ENCODE results near the gene RRAD.

The RRAD gene

DNA sequence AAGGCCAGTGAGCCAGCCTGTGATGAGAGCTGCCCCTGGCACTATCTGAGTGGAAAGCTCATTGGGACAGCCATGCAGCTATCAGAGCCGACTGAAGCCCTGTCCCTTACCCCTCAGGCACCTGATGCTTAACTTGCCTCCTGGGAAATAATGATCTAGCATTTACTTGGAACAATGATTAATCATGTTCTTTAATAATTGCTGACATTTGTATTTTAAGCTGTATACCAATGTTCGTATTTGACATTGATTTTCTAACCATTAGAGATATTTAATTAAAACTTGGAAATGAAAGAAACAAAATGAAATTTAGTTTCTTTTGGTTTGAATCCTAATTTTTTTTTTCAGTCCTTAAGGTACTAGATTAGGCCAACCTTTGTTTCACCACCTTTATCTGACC lies 34.5 kb downstream of the RRAD start:
- H3K27me3 ChIP-seq (ENCODE audit: control insufficient read depth, low read length): no peaks in the 10 kb centered on the region
- no peak overlapping the region for H3K4me2 ChIP-seq (ENCODE audit: low read length)
- H3K9me2 ChIP-seq (replicated peaks; ENCODE audit: control insufficient read depth, low read length): no peaks in the 10 kb centered on the region
- H3F3A ChIP-seq (ENCODE audit: control insufficient read depth, insufficient read depth): 0 out of 2 replicates have a peak, but pooled peaks cover 2% of the 10 kb centered on the region
- H3K4me1 ChIP-seq (ENCODE audit: control insufficient read depth, low read length): 0 out of 2 replicates have a peak, but pooled peaks cover 4% of the 10 kb centered on the region
- H4K20me1 ChIP-seq (ENCODE audit: control insufficient read depth, insufficient read depth, low read depth, low read length): no peaks in the 10 kb centered on the region; the same call in 1 of the 2 replicates
- H3K27ac ChIP-seq (ENCODE audit: low read depth, low read length): no peak overlapping the region
- H3K36me3 ChIP-seq (ENCODE audit: control insufficient read depth, low read length): peaks cover 14% of the 10 kb centered on the region
- no peaks in the 10 kb centered on the region for H3K9me3 ChIP-seq (ENCODE audit: control insufficient read depth, insufficient read depth, low read length)
- no peak overlapping the region for H3K4me3 ChIP-seq (ENCODE audit: low read length)
- TF ChIP-seq, protein P1, sequence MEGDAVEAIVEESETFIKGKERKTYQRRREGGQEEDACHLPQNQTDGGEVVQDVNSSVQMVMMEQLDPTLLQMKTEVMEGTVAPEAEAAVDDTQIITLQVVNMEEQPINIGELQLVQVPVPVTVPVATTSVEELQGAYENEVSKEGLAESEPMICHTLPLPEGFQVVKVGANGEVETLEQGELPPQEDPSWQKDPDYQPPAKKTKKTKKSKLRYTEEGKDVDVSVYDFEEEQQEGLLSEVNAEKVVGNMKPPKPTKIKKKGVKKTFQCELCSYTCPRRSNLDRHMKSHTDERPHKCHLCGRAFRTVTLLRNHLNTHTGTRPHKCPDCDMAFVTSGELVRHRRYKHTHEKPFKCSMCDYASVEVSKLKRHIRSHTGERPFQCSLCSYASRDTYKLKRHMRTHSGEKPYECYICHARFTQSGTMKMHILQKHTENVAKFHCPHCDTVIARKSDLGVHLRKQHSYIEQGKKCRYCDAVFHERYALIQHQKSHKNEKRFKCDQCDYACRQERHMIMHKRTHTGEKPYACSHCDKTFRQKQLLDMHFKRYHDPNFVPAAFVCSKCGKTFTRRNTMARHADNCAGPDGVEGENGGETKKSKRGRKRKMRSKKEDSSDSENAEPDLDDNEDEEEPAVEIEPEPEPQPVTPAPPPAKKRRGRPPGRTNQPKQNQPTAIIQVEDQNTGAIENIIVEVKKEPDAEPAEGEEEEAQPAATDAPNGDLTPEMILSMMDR (IDR thresholded peaks at IDR 0.05; ENCODE audit: low read depth, low read length, poor library complexity, severe bottlenecking): no peak
- peaks cover 3% of the 10 kb centered on the region; the same call in 1 of the 2 replicates for H3K79me2 ChIP-seq (ENCODE audit: control insufficient read depth, low read length)

DNA sequence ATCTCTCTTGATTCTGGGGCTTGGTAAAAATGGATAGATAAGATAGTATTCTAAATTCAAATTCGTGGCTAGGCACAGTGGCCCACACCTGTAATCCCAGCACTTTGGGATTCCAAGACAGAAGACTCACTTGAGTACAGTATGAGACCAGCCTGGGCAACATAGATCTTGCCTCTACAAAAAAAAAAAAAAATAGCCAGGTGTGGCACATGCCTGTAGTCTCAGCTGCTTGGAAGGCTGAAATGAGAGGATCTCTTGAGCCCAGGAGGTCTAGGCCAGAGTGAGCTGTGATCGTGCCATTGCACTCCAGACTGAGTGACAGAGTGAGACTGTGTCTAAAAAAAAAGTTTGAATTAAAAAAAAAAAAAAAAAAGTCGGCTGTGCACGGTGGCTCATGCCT lies 35.7 kb downstream of the RRAD start:
- Histone ChIP-seq H3K27ac (ENCODE audit: low read depth, low read length) (no peak overlapping the region), H3K4me1 (ENCODE audit: control insufficient read depth, low read length) (0 out of 2 replicates have a peak, but pooled peaks cover 4% of the 10 kb centered on the region), H4K20me1 (ENCODE audit: control insufficient read depth, insufficient read depth, low read depth, low read length) (no peaks in the 10 kb centered on the region; the same call in 1 of the 2 replicates), H3K27me3 (ENCODE audit: control insufficient read depth, low read length) (no peaks in the 10 kb centered on the region), H3F3A (ENCODE audit: control insufficient read depth, insufficient read depth) (0 out of 2 replicates have a peak, but pooled peaks cover 2% of the 10 kb centered on the region), H3K36me3 (ENCODE audit: control insufficient read depth, low read length) (peaks cover 25% of the 10 kb centered on the region), H3K4me2 (ENCODE audit: low read length) (no peak overlapping the region), H3K79me2 (ENCODE audit: control insufficient read depth, low read length) (peaks cover 4% of the 10 kb centered on the region; the same call in 1 of the 2 replicates), H3K9me2 (replicated peaks; ENCODE audit: control insufficient read depth, low read length) (no peaks in the 10 kb centered on the region), H3K9me3 (ENCODE audit: control insufficient read depth, insufficient read depth, low read length) (no peaks in the 10 kb centered on the region), H3K4me3 (ENCODE audit: low read length) (no peak overlapping the region)
- TF ChIP-seq, protein P1 (IDR thresholded peaks at IDR 0.05; ENCODE audit: low read depth, low read length, poor library complexity, severe bottlenecking): no peak
- no peak for TF ChIP-seq EZH2phosphoT487 (IDR thresholded peaks at IDR 0.05; ENCODE audit: borderline replicate concordance, low read length)

DNA sequence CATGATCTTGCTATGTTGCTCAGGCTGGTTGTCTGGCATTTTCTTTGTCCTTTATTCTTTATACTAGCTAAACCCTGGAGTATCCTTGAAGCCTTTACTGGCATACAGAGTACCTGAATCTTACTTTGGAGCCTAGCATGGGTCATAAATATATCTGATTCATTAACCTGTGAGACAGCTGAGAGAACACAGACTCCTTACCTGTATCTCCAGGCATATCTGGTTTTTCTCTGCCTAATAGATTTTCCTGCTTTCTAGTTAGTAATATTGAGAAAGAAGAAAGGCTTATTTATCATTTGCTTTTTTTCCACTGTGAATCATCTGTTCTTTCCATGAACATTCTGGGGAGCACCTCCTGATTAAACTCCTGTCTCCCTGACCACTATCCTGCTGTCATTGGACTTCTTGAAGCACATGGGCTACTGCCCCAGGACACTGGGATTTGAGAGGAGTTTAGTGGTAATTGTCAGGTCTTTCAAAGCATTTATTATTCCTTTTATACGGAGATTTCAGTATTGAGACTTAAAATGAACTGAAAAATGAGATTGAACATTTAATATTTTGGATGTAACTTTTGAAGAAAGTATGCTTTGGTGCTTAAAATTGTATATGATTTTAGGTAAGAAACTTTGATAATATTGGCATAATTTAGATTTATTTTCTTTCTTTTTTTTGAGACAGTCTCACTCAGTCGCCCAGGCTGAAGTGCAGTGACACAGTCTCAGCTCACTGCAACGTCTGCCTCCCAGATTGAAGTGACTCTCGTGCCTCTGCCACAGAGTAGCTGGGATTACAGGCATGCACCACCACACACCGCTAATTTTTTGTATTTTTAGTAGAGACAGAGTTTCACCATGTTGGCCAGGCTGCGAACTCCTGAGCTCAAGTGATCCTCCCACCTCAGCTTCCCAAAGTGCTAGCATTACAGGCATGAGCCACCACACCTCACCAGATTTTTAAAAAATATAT lies 36.4 kb downstream of the RRAD start:
- Histone ChIP-seq H3K9me2 (replicated peaks; ENCODE audit: control insufficient read depth, low read length) (no peaks in the 10 kb centered on the region), H3F3A (ENCODE audit: control insufficient read depth, insufficient read depth) (0 out of 2 replicates have a peak, but pooled peaks cover 2% of the 10 kb centered on the region), H4K20me1 (ENCODE audit: control insufficient read depth, insufficient read depth, low read depth, low read length) (no peaks in the 10 kb centered on the region; the same call in 1 of the 2 replicates), H3K4me2 (ENCODE audit: low read length) (no peak overlapping the region), H3K4me3 (ENCODE audit: low read length) (no peak overlapping the region), H3K4me1 (ENCODE audit: control insufficient read depth, low read length) (0 out of 2 replicates have a peak, but pooled peaks cover 4% of the 10 kb centered on the region), H3K27me3 (ENCODE audit: control insufficient read depth, low read length) (no peaks in the 10 kb centered on the region), H3K36me3 (ENCODE audit: control insufficient read depth, low read length) (peaks cover 30% of the 10 kb centered on the region), H3K79me2 (ENCODE audit: control insufficient read depth, low read length) (peaks cover 9% of the 10 kb centered on the region; the same call in 1 of the 2 replicates), H3K27ac (ENCODE audit: low read depth, low read length) (no peak overlapping the region), H3K9me3 (ENCODE audit: control insufficient read depth, insufficient read depth, low read length) (no peaks in the 10 kb centered on the region)
- TF ChIP-seq, protein P1 (IDR thresholded peaks at IDR 0.05; ENCODE audit: low read depth, low read length, poor library complexity, severe bottlenecking): no peak
- TF ChIP-seq EZH2phosphoT487 (IDR thresholded peaks at IDR 0.05; ENCODE audit: borderline replicate concordance, low read length): no peak

Data from DOHH2 (cell line).